GM12801 (cell line): Measurements from ENCODE around the gene RBFOX1.

Source experiments
- CTCF ChIP-seq: IDR thresholded peaks from one replicate; pipeline ENCODE4 v1.5.1; 2011; ENCODE audit warnings: control low read depth; ENCODE audit not compliant: insufficient read length; ENCODE audit errors: extremely low read depth

The RBFOX1 gene

GRCh38 chr16:7644176-7644575 is 311.5 kb downstream of the RBFOX1 start:
- TF ChIP-seq CTCF: no peak

- no peak for TF ChIP-seq CTCF
Observed at GRCh38 chr16:7644811-7645210, 312.2 kb downstream of the RBFOX1 start.

- TF ChIP-seq CTCF: no peak
Observed at GRCh38 chr16:7646821-7647500, 314.3 kb downstream of the RBFOX1 start.

GRCh38 chr16:7650431-7650830 is 317.8 kb downstream of the RBFOX1 start:
- no peak for TF ChIP-seq CTCF

- TF ChIP-seq CTCF: no peak
Observed at GRCh38 chr16:7651803-7652570, 319.3 kb downstream of the RBFOX1 start.

GRCh38 chr16:7653746-7654461 is 321.3 kb downstream of the RBFOX1 start:
- TF ChIP-seq CTCF: no peak

- TF ChIP-seq CTCF: no peak
Observed at GRCh38 chr16:7675628-7676027, 343.0 kb downstream of the RBFOX1 start.
